GM23338 (cell line): ENCODE data around the gene SPSB4. TPM values are rescaled to one million over a fixed set of nuclear protein-coding genes. Genes with fewer than 3 reads are reported as not detected.
A peak's percentile ranks its signal among the peaks of the same experiment; 100 is the strongest.

Experiments used
- ATAC-seq: fragments of 200-7000 bp; cut with Tn5 transposase; 3 replicates; pipeline ENCODE4 v1.9.1; 2020
- DNase-seq: peaks from one replicate; pipeline ENCODE4 v3.0.0-alpha.2; 2015; ENCODE audit warnings: low spot score
- H2AFZ ChIP-seq: fragments of 200-600 bp; sonication (generic); 2 replicates; pipeline ENCODE4 v1.8.0; 2016; ENCODE audit warnings: antibody characterized with exemption, mild to moderate bottlenecking, moderate library complexity
- H3F3A ChIP-seq: fragments of 200-600 bp; sonication (generic); replicated peaks from 2 replicates; pipeline ENCODE4 v1.8.0; 2017; ENCODE audit warnings: antibody characterized with exemption, mixed run types, low read depth
- H3K27ac ChIP-seq: fragments of 200-600 bp; sonication (generic); 2 replicates; pipeline ENCODE4 v1.6.1; 2016; ENCODE audit warnings: low read depth
- H3K27me3 ChIP-seq: fragments of 200-600 bp; sonication (generic); 2 replicates; pipeline ENCODE4 v1.8.0; 2016; ENCODE audit warnings: mild to moderate bottlenecking, mixed run types, moderate library complexity; ENCODE audit not compliant: insufficient read depth
- H3K36me3 ChIP-seq: fragments of 200-600 bp; sonication (generic); 2 replicates; pipeline ENCODE4 v1.8.0; 2016; ENCODE audit warnings: mild to moderate bottlenecking; ENCODE audit not compliant: insufficient read depth
- H3K4me1 ChIP-seq: fragments of 200-600 bp; sonication (generic); 2 replicates; pipeline ENCODE4 v1.8.0; 2016; ENCODE audit warnings: mild to moderate bottlenecking, moderate library complexity; ENCODE audit not compliant: insufficient read depth
- H3K4me2 ChIP-seq: fragments of 200-600 bp; sonication (generic); 2 replicates; pipeline ENCODE4 v1.7.1; 2017; ENCODE audit warnings: mixed run types
- H3K4me3 ChIP-seq: fragments of 200-600 bp; sonication (generic); 2 replicates; pipeline ENCODE4 v1.6.1; 2016; ENCODE audit warnings: mixed run types
- H3K79me2 ChIP-seq: fragments of 200-600 bp; sonication (generic); replicated peaks from 2 replicates; pipeline ENCODE4 v1.8.0; 2017; ENCODE audit warnings: mild to moderate bottlenecking; ENCODE audit not compliant: insufficient read depth
- H3K9me2 ChIP-seq: fragments of 200-600 bp; sonication (generic); 2 replicates; pipeline ENCODE4 v1.8.0; 2017; ENCODE audit not compliant: insufficient read depth
- H4K20me1 ChIP-seq: fragments of 200-600 bp; sonication (generic); replicated peaks from 2 replicates; pipeline ENCODE4 v1.8.0; 2017; ENCODE audit warnings: mild to moderate bottlenecking; ENCODE audit not compliant: insufficient read depth
- H3K27ac Mint-ChIP-seq: 2 replicates; pipeline ENCODE4 v1.8.0; 2020; ENCODE audit warnings: inconsistent platforms, mild to moderate bottlenecking, moderate library complexity, mixed read lengths
- H3K27me3 Mint-ChIP-seq: 3 replicates; pipeline ENCODE4 v1.8.0; 2022; ENCODE audit warnings: low read depth, mild to moderate bottlenecking, moderate library complexity, mixed read lengths, inconsistent platforms; ENCODE audit not compliant: insufficient read depth, poor library complexity
- H3K36me3 Mint-ChIP-seq: 3 replicates; pipeline ENCODE4 v1.8.0; 2021; ENCODE audit warnings: low read depth, mild to moderate bottlenecking, inconsistent platforms, moderate library complexity, mixed read lengths
- H3K4me1 Mint-ChIP-seq: 3 replicates; pipeline ENCODE4 v1.8.0; 2020; ENCODE audit warnings: mild to moderate bottlenecking, inconsistent platforms, mixed read lengths
- H3K4me3 Mint-ChIP-seq: 3 replicates; pipeline ENCODE4 v1.8.0; 2021; ENCODE audit warnings: moderate library complexity, mild to moderate bottlenecking, inconsistent platforms, mixed read lengths
- H3K9me3 Mint-ChIP-seq: 3 replicates; pipeline ENCODE4 v1.8.0; 2020; ENCODE audit warnings: moderate library complexity, mild to moderate bottlenecking, inconsistent platforms, mixed read lengths
- JUNB ChIP-seq: IDR thresholded peaks from one replicate; pipeline ENCODE4 v1.6.1; 2016; ENCODE audit warnings: antibody characterized with exemption; ENCODE audit not compliant: unreplicated experiment
- NANOG ChIP-seq: IDR thresholded peaks from 2 replicates; pipeline ENCODE4 v1.6.1; 2016; ENCODE audit warnings: antibody characterized with exemption, borderline replicate concordance
- POLR2AphosphoS5 ChIP-seq: IDR thresholded peaks from 2 replicates; pipeline ENCODE4 v1.6.1; 2016; ENCODE audit warnings: antibody characterized with exemption, low read depth
- ZNF331 ChIP-seq: fragments of 250-450 bp; sonication (Bioruptor Pico); IDR thresholded peaks from 2 replicates; pipeline ENCODE4 v1.5.0; 2020; ENCODE audit warnings: low read depth, mild to moderate bottlenecking, moderate library complexity
- polyA plus RNA-seq: library from polyadenylated mRNA; unstranded; fragments of >200 nt; fragmentation: Nextera tagmentation; extraction: Ambion mirVana; gene quantifications from 2 replicates; pipeline ENCODE4 v1.2.1, GENCODE V29; 2016
- total RNA-seq: library from RNA; depleted of rRNA; stranded (reverse); fragments of >200 nt; shearing (Covaris generic); gene quantifications from 2 replicates; pipeline ENCODE4 v1.2.3, GENCODE V29; 2014
- TF ChIP-seq, protein P1 (sequence below): fragments of 250-450 bp; sonication (Bioruptor Pico); IDR thresholded peaks from 2 replicates; pipeline ENCODE4 v1.5.0; 2020; ENCODE audit warnings: mild to moderate bottlenecking, moderate library complexity
- TF ChIP-seq, protein P2 (sequence below), 2 experiments: fragments of 200-600 bp in 1 of 2; sonication (generic) in 1 of 2; conservative IDR thresholded peaks; 2 replicates each; pipeline versions ENCODE4 v1.5.1 to v1.6.1; 2016 to 2017; ENCODE audit warnings: antibody characterized with exemption in 2 of 2, low read depth in 2 of 2, mild to moderate bottlenecking in 2 of 2, moderate library complexity in 1 of 2
- TF ChIP-seq, protein P3 (sequence below): IDR thresholded peaks from one replicate; pipeline ENCODE4 v1.6.1; 2018; ENCODE audit warnings: antibody characterized with exemption; ENCODE audit not compliant: unreplicated experiment

SPSB4 gene
- total and polyA plus RNA-seq, 2 experiments from 2014 or later = 6.7 to 25.9 TPM

DNA sequence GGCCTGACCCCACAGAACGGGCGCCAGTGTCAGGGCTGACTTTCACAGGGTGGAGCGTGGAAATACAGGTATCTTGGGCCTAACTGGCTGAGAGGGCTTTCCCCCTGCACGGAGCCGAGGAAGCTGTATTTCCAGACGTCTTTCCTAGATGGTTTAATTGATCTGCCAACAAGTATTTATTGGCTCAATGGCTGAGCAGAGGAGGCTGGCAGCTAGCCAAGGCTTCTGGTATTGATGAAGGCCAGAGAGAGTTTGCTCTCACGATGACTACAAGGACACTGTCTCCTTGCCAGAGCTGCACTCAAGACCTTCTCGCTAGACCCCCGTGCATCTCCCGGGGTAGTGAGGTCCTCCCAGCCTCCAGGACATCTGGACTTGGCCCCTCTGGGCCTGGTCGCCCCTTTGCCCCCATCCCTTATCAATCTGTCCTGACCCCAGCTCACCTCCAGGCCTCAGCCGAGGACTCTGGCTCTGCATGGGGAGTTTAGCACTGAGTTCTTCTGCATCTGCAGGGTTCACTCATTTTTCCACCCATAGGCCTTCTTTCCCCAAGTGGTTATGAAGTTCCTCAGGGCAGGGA is 20.6 kb downstream of the SPSB4 start:
- H3K4me1 ChIP-seq = peaks cover 70% of the 10 kb centered on the region
- H3K4me2 ChIP-seq = peak overlapping the region; percentile 53; the same call in 1 of the 2 replicates
- no peaks in the 10 kb centered on the region; the same call in 1 of the 2 replicates for H3K79me2 ChIP-seq
- peaks cover 40% of the 10 kb centered on the region for H3K27me3 Mint-ChIP-seq
- no peaks in the 10 kb centered on the region for H3K9me2 ChIP-seq
- no peak for DNase-seq
- no peaks in the 10 kb centered on the region for H3K27me3 ChIP-seq
- H3K27ac ChIP-seq = peak overlapping the region; percentile 48; the same call in 1 of the 2 replicates
- H3K9me3 Mint-ChIP-seq = no peaks in the 10 kb centered on the region; the same call in 2 of the 3 replicates
- H3K36me3 ChIP-seq = no peaks in the 10 kb centered on the region
- H3F3A ChIP-seq = peaks cover 9% of the 10 kb centered on the region
- no peak overlapping the region for H3K4me3 Mint-ChIP-seq
- H3K4me1 Mint-ChIP-seq = peaks cover 80% of the 10 kb centered on the region
- ATAC-seq = no peak
- H3K27ac Mint-ChIP-seq = no peak overlapping the region
- TF ChIP-seq, protein P1, sequence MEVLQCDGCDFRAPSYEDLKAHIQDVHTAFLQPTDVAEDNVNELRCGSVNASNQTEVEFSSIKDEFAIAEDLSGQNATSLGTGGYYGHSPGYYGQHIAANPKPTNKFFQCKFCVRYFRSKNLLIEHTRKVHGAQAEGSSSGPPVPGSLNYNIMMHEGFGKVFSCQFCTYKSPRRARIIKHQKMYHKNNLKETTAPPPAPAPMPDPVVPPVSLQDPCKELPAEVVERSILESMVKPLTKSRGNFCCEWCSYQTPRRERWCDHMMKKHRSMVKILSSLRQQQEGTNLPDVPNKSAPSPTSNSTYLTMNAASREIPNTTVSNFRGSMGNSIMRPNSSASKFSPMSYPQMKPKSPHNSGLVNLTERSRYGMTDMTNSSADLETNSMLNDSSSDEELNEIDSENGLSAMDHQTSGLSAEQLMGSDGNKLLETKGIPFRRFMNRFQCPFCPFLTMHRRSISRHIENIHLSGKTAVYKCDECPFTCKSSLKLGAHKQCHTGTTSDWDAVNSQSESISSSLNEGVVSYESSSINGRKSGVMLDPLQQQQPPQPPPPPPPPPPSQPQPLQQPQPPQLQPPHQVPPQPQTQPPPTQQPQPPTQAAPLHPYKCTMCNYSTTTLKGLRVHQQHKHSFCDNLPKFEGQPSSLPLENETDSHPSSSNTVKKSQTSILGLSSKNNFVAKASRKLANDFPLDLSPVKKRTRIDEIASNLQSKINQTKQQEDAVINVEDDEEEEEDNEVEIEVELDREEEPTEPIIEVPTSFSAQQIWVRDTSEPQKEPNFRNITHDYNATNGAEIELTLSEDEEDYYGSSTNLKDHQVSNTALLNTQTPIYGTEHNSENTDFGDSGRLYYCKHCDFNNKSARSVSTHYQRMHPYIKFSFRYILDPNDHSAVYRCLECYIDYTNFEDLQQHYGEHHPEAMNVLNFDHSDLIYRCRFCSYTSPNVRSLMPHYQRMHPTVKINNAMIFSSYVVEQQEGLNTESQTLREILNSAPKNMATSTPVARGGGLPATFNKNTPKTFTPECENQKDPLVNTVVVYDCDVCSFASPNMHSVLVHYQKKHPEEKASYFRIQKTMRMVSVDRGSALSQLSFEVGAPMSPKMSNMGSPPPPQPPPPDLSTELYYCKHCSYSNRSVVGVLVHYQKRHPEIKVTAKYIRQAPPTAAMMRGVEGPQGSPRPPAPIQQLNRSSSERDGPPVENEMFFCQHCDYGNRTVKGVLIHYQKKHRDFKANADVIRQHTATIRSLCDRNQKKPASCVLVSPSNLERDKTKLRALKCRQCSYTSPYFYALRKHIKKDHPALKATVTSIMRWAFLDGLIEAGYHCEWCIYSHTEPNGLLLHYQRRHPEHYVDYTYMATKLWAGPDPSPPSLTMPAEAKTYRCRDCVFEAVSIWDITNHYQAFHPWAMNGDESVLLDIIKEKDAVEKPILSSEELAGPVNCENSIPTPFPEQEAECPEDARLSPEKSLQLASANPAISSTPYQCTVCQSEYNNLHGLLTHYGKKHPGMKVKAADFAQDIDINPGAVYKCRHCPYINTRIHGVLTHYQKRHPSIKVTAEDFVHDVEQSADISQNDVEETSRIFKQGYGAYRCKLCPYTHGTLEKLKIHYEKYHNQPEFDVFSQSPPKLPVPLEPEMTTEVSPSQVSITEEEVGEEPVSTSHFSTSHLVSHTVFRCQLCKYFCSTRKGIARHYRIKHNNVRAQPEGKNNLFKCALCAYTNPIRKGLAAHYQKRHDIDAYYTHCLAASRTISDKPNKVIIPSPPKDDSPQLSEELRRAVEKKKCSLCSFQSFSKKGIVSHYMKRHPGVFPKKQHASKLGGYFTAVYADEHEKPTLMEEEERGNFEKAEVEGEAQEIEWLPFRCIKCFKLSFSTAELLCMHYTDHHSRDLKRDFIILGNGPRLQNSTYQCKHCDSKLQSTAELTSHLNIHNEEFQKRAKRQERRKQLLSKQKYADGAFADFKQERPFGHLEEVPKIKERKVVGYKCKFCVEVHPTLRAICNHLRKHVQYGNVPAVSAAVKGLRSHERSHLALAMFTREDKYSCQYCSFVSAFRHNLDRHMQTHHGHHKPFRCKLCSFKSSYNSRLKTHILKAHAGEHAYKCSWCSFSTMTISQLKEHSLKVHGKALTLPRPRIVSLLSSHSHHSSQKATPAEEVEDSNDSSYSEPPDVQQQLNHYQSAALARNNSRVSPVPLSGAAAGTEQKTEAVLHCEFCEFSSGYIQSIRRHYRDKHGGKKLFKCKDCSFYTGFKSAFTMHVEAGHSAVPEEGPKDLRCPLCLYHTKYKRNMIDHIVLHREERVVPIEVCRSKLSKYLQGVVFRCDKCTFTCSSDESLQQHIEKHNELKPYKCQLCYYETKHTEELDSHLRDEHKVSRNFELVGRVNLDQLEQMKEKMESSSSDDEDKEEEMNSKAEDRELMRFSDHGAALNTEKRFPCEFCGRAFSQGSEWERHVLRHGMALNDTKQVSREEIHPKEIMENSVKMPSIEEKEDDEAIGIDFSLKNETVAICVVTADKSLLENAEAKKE (CRISPR knock-in tag) = no peak
- TF ChIP-seq, protein P2, sequence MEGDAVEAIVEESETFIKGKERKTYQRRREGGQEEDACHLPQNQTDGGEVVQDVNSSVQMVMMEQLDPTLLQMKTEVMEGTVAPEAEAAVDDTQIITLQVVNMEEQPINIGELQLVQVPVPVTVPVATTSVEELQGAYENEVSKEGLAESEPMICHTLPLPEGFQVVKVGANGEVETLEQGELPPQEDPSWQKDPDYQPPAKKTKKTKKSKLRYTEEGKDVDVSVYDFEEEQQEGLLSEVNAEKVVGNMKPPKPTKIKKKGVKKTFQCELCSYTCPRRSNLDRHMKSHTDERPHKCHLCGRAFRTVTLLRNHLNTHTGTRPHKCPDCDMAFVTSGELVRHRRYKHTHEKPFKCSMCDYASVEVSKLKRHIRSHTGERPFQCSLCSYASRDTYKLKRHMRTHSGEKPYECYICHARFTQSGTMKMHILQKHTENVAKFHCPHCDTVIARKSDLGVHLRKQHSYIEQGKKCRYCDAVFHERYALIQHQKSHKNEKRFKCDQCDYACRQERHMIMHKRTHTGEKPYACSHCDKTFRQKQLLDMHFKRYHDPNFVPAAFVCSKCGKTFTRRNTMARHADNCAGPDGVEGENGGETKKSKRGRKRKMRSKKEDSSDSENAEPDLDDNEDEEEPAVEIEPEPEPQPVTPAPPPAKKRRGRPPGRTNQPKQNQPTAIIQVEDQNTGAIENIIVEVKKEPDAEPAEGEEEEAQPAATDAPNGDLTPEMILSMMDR (conservative IDR thresholded peaks at IDR 0.05; ENCODE audit: low read depth in 2 of 2) = no peak
- TF ChIP-seq POLR2AphosphoS5 = no peak
- TF ChIP-seq NANOG = no peak
- no peak for TF ChIP-seq ZNF331
- TF ChIP-seq, protein P3, sequence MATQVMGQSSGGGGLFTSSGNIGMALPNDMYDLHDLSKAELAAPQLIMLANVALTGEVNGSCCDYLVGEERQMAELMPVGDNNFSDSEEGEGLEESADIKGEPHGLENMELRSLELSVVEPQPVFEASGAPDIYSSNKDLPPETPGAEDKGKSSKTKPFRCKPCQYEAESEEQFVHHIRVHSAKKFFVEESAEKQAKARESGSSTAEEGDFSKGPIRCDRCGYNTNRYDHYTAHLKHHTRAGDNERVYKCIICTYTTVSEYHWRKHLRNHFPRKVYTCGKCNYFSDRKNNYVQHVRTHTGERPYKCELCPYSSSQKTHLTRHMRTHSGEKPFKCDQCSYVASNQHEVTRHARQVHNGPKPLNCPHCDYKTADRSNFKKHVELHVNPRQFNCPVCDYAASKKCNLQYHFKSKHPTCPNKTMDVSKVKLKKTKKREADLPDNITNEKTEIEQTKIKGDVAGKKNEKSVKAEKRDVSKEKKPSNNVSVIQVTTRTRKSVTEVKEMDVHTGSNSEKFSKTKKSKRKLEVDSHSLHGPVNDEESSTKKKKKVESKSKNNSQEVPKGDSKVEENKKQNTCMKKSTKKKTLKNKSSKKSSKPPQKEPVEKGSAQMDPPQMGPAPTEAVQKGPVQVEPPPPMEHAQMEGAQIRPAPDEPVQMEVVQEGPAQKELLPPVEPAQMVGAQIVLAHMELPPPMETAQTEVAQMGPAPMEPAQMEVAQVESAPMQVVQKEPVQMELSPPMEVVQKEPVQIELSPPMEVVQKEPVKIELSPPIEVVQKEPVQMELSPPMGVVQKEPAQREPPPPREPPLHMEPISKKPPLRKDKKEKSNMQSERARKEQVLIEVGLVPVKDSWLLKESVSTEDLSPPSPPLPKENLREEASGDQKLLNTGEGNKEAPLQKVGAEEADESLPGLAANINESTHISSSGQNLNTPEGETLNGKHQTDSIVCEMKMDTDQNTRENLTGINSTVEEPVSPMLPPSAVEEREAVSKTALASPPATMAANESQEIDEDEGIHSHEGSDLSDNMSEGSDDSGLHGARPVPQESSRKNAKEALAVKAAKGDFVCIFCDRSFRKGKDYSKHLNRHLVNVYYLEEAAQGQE = no peak
- TF ChIP-seq JUNB = no peak
- no peak overlapping the region for H3K4me3 ChIP-seq
- H4K20me1 ChIP-seq = no peaks in the 10 kb centered on the region; the same call in 1 of the 2 replicates
- peaks cover 11% of the 10 kb centered on the region for H3K36me3 Mint-ChIP-seq
- H2AFZ ChIP-seq = no peak overlapping the region
